ENCODE measurements around the gene CEP164. TPM values are rescaled to one million over a fixed set of nuclear protein-coding genes. Genes with fewer than 3 reads are reported as not detected.

Gene CEP164
- total RNA-seq, 2 experiments from 2014 or later: 33.0 to 36.7 TPM

DNA sequence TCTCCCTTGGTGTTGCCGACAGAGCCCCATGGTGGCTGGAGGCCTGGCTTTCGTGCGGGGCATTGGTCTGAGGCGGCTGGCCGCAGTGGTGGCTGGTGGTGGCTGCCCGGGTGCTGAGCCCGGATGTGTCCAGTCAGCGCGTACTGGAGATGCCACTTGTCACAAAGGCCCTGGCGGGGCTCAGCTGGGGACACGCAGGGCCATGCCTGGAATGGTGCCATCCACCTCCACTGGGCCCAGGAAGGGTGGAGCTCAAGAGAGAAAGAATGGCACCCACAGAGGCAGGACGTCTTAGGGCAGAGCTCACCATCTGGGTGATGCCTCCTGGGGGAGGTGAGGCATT, 92.5 kb downstream of the CEP164 start:
- no peak for DNase-seq
- ChIA-PET CTCF (no interaction called here), POLR2A (no interaction called here)
- H3K9me3 ChIP-seq (ENCODE audit: control insufficient read depth in 1 of 2, insufficient read depth in 1 of 2, low read length in 2 of 2): no peaks in the 10 kb centered on the region
- no peaks in the 10 kb centered on the region for H3K4me1 Mint-ChIP-seq (ENCODE audit: low read depth)
- no peak for ATAC-seq (ENCODE audit: poor library complexity)
- no peaks in the 10 kb centered on the region for H3K27me3 Mint-ChIP-seq
- no peak overlapping the region for H3K27ac ChIP-seq (ENCODE audit: low read depth in 1 of 2, low read length in 2 of 2)
- no peaks in the 10 kb centered on the region for H3K4me1 ChIP-seq (ENCODE audit: insufficient read depth, low read length)
- H3K36me3 Mint-ChIP-seq (ENCODE audit: low read depth): no peaks in the 10 kb centered on the region
- H3K9me3 Mint-ChIP-seq: no peaks in the 10 kb centered on the region
- no peak overlapping the region for H3K4me3 ChIP-seq (ENCODE audit: low read length)
- H3K4me3 Mint-ChIP-seq: no peak overlapping the region
- TF ChIP-seq, protein P1, sequence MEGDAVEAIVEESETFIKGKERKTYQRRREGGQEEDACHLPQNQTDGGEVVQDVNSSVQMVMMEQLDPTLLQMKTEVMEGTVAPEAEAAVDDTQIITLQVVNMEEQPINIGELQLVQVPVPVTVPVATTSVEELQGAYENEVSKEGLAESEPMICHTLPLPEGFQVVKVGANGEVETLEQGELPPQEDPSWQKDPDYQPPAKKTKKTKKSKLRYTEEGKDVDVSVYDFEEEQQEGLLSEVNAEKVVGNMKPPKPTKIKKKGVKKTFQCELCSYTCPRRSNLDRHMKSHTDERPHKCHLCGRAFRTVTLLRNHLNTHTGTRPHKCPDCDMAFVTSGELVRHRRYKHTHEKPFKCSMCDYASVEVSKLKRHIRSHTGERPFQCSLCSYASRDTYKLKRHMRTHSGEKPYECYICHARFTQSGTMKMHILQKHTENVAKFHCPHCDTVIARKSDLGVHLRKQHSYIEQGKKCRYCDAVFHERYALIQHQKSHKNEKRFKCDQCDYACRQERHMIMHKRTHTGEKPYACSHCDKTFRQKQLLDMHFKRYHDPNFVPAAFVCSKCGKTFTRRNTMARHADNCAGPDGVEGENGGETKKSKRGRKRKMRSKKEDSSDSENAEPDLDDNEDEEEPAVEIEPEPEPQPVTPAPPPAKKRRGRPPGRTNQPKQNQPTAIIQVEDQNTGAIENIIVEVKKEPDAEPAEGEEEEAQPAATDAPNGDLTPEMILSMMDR (IDR thresholded peaks at IDR 0.05): no peak
- H3K27ac Mint-ChIP-seq: no peak overlapping the region
- no peaks in the 10 kb centered on the region for H3K36me3 ChIP-seq (ENCODE audit: insufficient read depth, low read length)
- intact Hi-C loops (cut with DNase I, micrococcal nuclease): loop anchor here in 1 of 2 experiments (10.0 kb wide), 1 partner anchor 395 kb away; no protein-coding TSS in a partner anchor
- H3K27me3 ChIP-seq (ENCODE audit: control insufficient read depth in 1 of 2, insufficient read depth in 2 of 2, low read length in 2 of 2): peaks cover 0 to 2% of the 10 kb centered on the region in 2 experiments

DNA sequence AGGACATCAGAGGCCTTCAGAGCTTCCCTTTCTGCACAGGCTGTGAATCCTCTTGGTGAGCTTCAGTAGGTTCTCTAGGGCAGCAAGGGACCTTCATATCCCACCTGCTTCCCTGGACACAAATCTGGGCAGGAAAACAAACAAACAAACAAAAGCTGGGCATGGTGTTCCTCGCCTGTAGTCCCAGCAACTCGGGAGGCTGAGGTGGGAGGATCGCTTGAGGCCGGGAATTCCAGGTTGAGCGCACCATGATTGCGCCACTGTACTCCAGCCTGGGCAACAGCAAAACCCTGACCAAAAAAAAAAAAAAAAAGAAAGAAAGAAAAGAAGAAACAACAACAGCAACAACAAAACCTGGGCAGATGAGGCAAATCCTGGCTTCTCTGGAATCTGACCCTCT, 92.9 kb downstream of the CEP164 start:
- H3K4me1 ChIP-seq (ENCODE audit: insufficient read depth, low read length): no peaks in the 10 kb centered on the region
- ATAC-seq (ENCODE audit: poor library complexity): no peak
- H3K27ac Mint-ChIP-seq: no peak overlapping the region
- H3K4me1 Mint-ChIP-seq (ENCODE audit: low read depth): no peaks in the 10 kb centered on the region
- no peaks in the 10 kb centered on the region for H3K27me3 Mint-ChIP-seq
- H3K36me3 Mint-ChIP-seq (ENCODE audit: low read depth): no peaks in the 10 kb centered on the region
- no peaks in the 10 kb centered on the region for H3K36me3 ChIP-seq (ENCODE audit: insufficient read depth, low read length)
- no peaks in the 10 kb centered on the region for H3K9me3 ChIP-seq (ENCODE audit: control insufficient read depth in 1 of 2, insufficient read depth in 1 of 2, low read length in 2 of 2)
- H3K9me3 Mint-ChIP-seq: no peaks in the 10 kb centered on the region
- H3K4me3 ChIP-seq (ENCODE audit: low read length): no peak overlapping the region
- H3K27me3 ChIP-seq (ENCODE audit: control insufficient read depth in 1 of 2, insufficient read depth in 2 of 2, low read length in 2 of 2): peaks cover 0 to 2% of the 10 kb centered on the region in 2 experiments
- no peak overlapping the region for H3K4me3 Mint-ChIP-seq
- no peak overlapping the region for H3K27ac ChIP-seq (ENCODE audit: low read depth in 1 of 2, low read length in 2 of 2)
- intact Hi-C loops (cut with DNase I, micrococcal nuclease): loop anchor here in 1 of 2 experiments (10.0 kb wide), 1 partner anchor 394 kb away; no protein-coding TSS in a partner anchor
- CTCF ChIA-PET: no interaction called here
- DNase-seq: no peak
- POLR2A ChIA-PET: no interaction called here
- TF ChIP-seq, protein P1 (IDR thresholded peaks at IDR 0.05): no peak

DNA sequence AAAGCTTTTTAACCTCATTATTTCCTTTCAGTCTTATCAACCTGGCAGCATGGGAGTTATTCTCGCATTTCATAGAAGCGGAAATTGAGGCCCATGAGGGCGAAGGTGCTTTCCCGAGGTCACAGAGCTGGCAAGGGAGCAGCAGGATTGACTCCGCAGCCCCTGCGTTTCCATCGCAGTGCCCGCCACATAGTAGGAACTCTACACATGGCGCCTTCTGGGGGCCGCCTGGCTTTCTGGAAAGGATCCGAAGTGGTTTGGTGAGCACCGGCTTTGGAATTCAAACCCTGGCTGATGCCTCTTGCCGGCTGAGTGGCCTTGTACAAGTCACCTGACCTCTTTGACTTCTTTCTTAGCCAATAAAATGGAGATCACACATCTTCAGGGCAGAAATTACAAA, 93.4 kb downstream of the CEP164 start:
- no peaks in the 10 kb centered on the region for H3K9me3 Mint-ChIP-seq
- no peak overlapping the region for H3K4me3 Mint-ChIP-seq
- TF ChIP-seq, protein P1 (IDR thresholded peaks at IDR 0.05): no peak
- no peaks in the 10 kb centered on the region for H3K27me3 Mint-ChIP-seq
- ChIA-PET POLR2A (no interaction called here), CTCF (no interaction called here)
- no peaks in the 10 kb centered on the region for H3K9me3 ChIP-seq (ENCODE audit: control insufficient read depth in 1 of 2, insufficient read depth in 1 of 2, low read length in 2 of 2)
- no peak for DNase-seq
- no peaks in the 10 kb centered on the region for H3K4me1 Mint-ChIP-seq (ENCODE audit: low read depth)
- H3K36me3 ChIP-seq (ENCODE audit: insufficient read depth, low read length): no peaks in the 10 kb centered on the region
- no peaks in the 10 kb centered on the region for H3K36me3 Mint-ChIP-seq (ENCODE audit: low read depth)
- intact Hi-C loops (cut with DNase I, micrococcal nuclease): loop anchor here in 1 of 2 experiments (10.0 kb wide), 1 partner anchor 394 kb away; no protein-coding TSS in a partner anchor
- peaks cover 0 to 2% of the 10 kb centered on the region in 2 experiments for H3K27me3 ChIP-seq (ENCODE audit: control insufficient read depth in 1 of 2, insufficient read depth in 2 of 2, low read length in 2 of 2)
- H3K4me3 ChIP-seq (ENCODE audit: low read length): no peak overlapping the region
- no peak overlapping the region for H3K27ac Mint-ChIP-seq
- peaks cover 2% of the 10 kb centered on the region for H3K4me1 ChIP-seq (ENCODE audit: insufficient read depth, low read length)
- no peak for ATAC-seq (ENCODE audit: poor library complexity)
- H3K27ac ChIP-seq (ENCODE audit: low read depth in 1 of 2, low read length in 2 of 2): no peak overlapping the region
